Measurements from ENCODE around the gene GAB4. TPM values are rescaled to one million over a fixed set of nuclear protein-coding genes. Genes with fewer than 3 reads are reported as not detected.
"Not testable (repeated sequence)": the region's sequence is repeated elsewhere in the genome, so short reads cannot be mapped to it uniquely, and the experiment has no call there.

Gene GAB4
- total and polyA plus RNA-seq, 2 donors (not counting 1 experiment from before 2014, with no cell fraction given), result not detected

DNA sequence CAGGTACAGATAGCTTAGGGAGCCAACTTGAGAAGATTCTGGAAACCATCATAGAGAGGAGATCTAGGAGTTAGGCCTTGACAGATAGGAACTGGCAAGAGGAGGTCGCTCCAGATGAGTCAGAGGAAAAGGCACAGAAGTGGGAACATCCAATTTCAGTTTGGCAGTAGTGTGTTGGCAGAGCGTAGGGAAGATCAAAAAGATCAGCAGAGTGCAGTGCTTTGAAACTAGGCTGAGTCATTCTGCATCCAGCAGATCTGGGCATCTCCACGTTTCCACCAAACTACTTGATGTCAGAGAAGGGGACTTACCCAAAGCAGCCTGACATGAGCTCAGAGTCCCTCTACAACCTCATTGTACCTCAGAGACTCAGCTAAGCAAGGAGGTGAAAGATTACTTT lies 58.5 kb downstream of the GAB4 start:
- Histone ChIP-seq H3K79me2 (ENCODE audit: control insufficient read depth, insufficient read depth, low read length) (no peaks in the 10 kb centered on the region), H3K36me3 (ENCODE audit: control insufficient read depth, insufficient read depth, low read length) (no peaks in the 10 kb centered on the region)
- DNase-seq (ENCODE audit: low read depth in 2 of 2), result no peak

DNA sequence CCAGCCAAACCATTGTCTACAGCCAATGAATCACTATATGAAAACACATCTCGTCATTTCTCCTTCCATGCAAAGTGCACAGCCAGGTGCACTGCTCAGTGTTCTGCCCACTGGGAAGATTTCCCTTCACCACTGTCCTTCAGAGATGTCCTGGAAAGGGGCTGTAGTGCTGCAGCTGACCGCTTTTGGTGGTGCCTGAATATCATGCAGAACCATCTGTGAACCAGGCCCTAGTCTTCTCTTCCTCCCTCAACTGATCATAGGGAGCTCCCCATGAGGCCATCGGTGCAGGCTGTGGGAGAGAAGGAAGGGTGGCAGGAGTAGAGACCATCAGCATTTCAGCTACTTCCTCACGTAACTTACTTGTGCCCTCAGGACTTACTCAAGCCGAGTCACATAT lies 70.2 kb downstream of the GAB4 start:
- no peak overlapping the region for H3K27ac ChIP-seq (ENCODE audit: insufficient read depth, low read length)
- H3K36me3 ChIP-seq (ENCODE audit: control insufficient read depth, insufficient read depth, low read length), result no peaks in the 10 kb centered on the region
- H3K9me3 ChIP-seq (ENCODE audit: control insufficient read depth, insufficient read depth, low read depth, low read length), result no peaks in the 10 kb centered on the region
- H3K4me2 ChIP-seq (ENCODE audit: extremely low read depth, insufficient read depth, low read length), result no peak overlapping the region
- TF ChIP-seq, protein P1, sequence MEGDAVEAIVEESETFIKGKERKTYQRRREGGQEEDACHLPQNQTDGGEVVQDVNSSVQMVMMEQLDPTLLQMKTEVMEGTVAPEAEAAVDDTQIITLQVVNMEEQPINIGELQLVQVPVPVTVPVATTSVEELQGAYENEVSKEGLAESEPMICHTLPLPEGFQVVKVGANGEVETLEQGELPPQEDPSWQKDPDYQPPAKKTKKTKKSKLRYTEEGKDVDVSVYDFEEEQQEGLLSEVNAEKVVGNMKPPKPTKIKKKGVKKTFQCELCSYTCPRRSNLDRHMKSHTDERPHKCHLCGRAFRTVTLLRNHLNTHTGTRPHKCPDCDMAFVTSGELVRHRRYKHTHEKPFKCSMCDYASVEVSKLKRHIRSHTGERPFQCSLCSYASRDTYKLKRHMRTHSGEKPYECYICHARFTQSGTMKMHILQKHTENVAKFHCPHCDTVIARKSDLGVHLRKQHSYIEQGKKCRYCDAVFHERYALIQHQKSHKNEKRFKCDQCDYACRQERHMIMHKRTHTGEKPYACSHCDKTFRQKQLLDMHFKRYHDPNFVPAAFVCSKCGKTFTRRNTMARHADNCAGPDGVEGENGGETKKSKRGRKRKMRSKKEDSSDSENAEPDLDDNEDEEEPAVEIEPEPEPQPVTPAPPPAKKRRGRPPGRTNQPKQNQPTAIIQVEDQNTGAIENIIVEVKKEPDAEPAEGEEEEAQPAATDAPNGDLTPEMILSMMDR (conservative IDR thresholded peaks at IDR 0.05 in 1 of 2, IDR thresholded peaks at IDR 0.05 in 1 of 2; ENCODE audit: low read depth in 1 of 2, low read length in 2 of 2), result no peak
- TF ChIP-seq EZH2 (IDR thresholded peaks at IDR 0.05; ENCODE audit: low read length, missing control alignments), result no peak
- no peak overlapping the region for H3K9ac ChIP-seq (ENCODE audit: insufficient read depth, low read length)
- H3K27me3 ChIP-seq (ENCODE audit: control insufficient read depth, insufficient read depth, low read length), result no peaks in the 10 kb centered on the region
- no peak overlapping the region for H2AFZ ChIP-seq (ENCODE audit: low read length)
- H4K20me1 ChIP-seq (ENCODE audit: control insufficient read depth, extremely low read depth, insufficient read depth, low read length), result no peaks in the 10 kb centered on the region
- DNase-seq (ENCODE audit: low read depth in 2 of 2), result no peak
- H3K4me1 ChIP-seq (ENCODE audit: control insufficient read depth, extremely low read depth, insufficient read depth, low read length), result no peaks in the 10 kb centered on the region
- no peak overlapping the region for H3K4me3 ChIP-seq (replicated peaks in 1 of 4; ENCODE audit: control extremely low read depth in 1 of 4, insufficient read depth in 1 of 4, low read depth in 3 of 4, low read length in 4 of 4)
- no peaks in the 10 kb centered on the region for H3K79me2 ChIP-seq (ENCODE audit: control insufficient read depth, insufficient read depth, low read length)

More for the DNA sequence above, 58.5 kb downstream of the GAB4 start:
- Histone ChIP-seq H3K27me3 (ENCODE audit: control insufficient read depth, insufficient read depth, low read length) (no peaks in the 10 kb centered on the region), H3K9me3 (ENCODE audit: control insufficient read depth, insufficient read depth, low read depth, low read length) (no peaks in the 10 kb centered on the region), H3K4me2 (ENCODE audit: extremely low read depth, insufficient read depth, low read length) (no peak overlapping the region), H3K4me3 (replicated peaks in 1 of 4; ENCODE audit: control extremely low read depth in 1 of 4, insufficient read depth in 1 of 4, low read depth in 3 of 4, low read length in 4 of 4) (no peak overlapping the region), H3K9ac (ENCODE audit: insufficient read depth, low read length) (no peak overlapping the region), H4K20me1 (ENCODE audit: control insufficient read depth, extremely low read depth, insufficient read depth, low read length) (no peaks in the 10 kb centered on the region), H3K27ac (ENCODE audit: insufficient read depth, low read length) (no peak overlapping the region), H2AFZ (ENCODE audit: low read length) (no peak overlapping the region), H3K4me1 (ENCODE audit: control insufficient read depth, extremely low read depth, insufficient read depth, low read length) (no peaks in the 10 kb centered on the region)
- TF ChIP-seq, protein P1 (conservative IDR thresholded peaks at IDR 0.05 in 1 of 2, IDR thresholded peaks at IDR 0.05 in 1 of 2; ENCODE audit: low read depth in 1 of 2, low read length in 2 of 2), result no peak
- TF ChIP-seq EZH2 (IDR thresholded peaks at IDR 0.05; ENCODE audit: low read length, missing control alignments), result no peak

DNA sequence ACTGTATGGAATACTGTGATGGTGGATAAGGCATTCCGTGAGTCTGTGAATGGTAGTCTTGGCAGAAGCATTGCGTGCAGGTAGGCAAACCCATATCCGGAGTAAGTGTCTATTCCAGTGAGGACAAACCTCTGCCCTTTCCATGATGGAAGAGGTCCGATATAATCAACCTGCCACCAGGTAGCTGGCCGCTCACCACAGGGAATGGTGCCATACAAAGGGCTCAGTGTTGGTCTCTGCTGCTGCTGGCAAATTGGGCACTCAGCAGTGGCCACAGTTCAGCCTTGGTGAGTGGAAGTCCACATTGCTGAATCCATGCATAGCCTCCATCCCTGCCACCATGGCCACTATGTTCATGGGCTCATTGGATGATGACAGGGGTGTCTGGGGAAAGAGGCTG lies 70.8 kb downstream of the GAB4 start:
- H3K27ac ChIP-seq (ENCODE audit: insufficient read depth, low read length); H4K20me1 ChIP-seq (ENCODE audit: control insufficient read depth, extremely low read depth, insufficient read depth, low read length); H3K9me3 ChIP-seq (ENCODE audit: control insufficient read depth, insufficient read depth, low read depth, low read length); H3K9ac ChIP-seq (ENCODE audit: insufficient read depth, low read length); DNase-seq (ENCODE audit: low read depth in 2 of 2); H3K79me2 ChIP-seq (ENCODE audit: control insufficient read depth, insufficient read depth, low read length); H3K4me3 ChIP-seq (replicated peaks in 1 of 4; ENCODE audit: control extremely low read depth in 1 of 4, insufficient read depth in 1 of 4, low read depth in 3 of 4, low read length in 4 of 4); H3K27me3 ChIP-seq (ENCODE audit: control insufficient read depth, insufficient read depth, low read length); H3K4me1 ChIP-seq (ENCODE audit: control insufficient read depth, extremely low read depth, insufficient read depth, low read length); H3K36me3 ChIP-seq (ENCODE audit: control insufficient read depth, insufficient read depth, low read length); H2AFZ ChIP-seq (ENCODE audit: low read length); H3K4me2 ChIP-seq (ENCODE audit: extremely low read depth, insufficient read depth, low read length): not testable (repeated sequence)

Measured in fibroblast of lung (primary cell).